Measurements from ENCODE around the gene CHD1. TPM values are rescaled to one million over a fixed set of nuclear protein-coding genes. Genes with fewer than 3 reads are reported as not detected.

CHD1 gene
- total RNA-seq: 28.3 and 32.6 TPM in 2 replicates
- long read RNA-seq, partial matches to known transcripts: 14 of 15 reads
- long read RNA-seq, other reads (novel, unspliced or antisense): 1 of 15 reads

GRCh38 chr5:98928873-98929709 is at the start of gene CHD1:
Gene CHD1, minus strand, starts transcription at chr5:98929007. Its CDS starts 2,621 bp downstream, at chr5:98926386.
- Mint-ChIP-seq H3K9me3 (ENCODE audit: unreplicated experiment) (no peaks in the 10 kb centered on the region), H3K4me1 (ENCODE audit: unreplicated experiment) (peaks cover 39% of the 10 kb centered on the region), H3K27me3 (ENCODE audit: unreplicated experiment) (no peaks in the 10 kb centered on the region), H3K36me3 (ENCODE audit: unreplicated experiment) (peaks cover 8% of the 10 kb centered on the region), H3K4me3 (ENCODE audit: unreplicated experiment) (peak within 1 kb of the TSS; percentile 97), H3K27ac (ENCODE audit: unreplicated experiment) (peak within 1 kb of the TSS; percentile 100)
- peak; percentile 98 for DNase-seq (ENCODE audit: extremely low spot score, unreplicated experiment)
- no peak for TF ChIP-seq CTCF (IDR thresholded peaks at IDR 0.05)

DNA sequence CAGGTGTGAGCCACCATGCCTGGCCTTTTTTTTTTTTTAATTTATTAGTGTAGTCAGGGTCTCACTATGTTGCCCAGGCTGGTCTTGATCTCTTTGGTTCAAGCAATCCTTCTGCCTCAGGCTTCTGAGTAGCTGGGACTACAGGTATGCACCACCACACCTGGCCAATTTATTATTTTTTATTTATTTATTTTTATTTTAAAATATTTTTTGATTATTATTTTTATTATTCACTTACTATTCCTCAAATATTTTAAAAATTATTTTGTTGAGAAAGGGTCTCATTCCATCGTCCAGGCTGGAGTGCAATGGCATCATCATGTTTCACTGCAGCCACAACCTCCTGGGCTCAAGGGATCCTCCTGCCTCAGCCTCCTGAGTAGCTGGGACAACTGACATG is 49.7 kb upstream of the CHD1 start:
- DNase-seq (ENCODE audit: extremely low spot score, unreplicated experiment): no peak
- no peaks in the 10 kb centered on the region for H3K9me3 Mint-ChIP-seq (ENCODE audit: unreplicated experiment)
- no peak overlapping the region for H3K4me3 Mint-ChIP-seq (ENCODE audit: unreplicated experiment)
- TF ChIP-seq CTCF (IDR thresholded peaks at IDR 0.05): no peak
- H3K27ac Mint-ChIP-seq (ENCODE audit: unreplicated experiment): no peak overlapping the region
- no peaks in the 10 kb centered on the region for H3K36me3 Mint-ChIP-seq (ENCODE audit: unreplicated experiment)
- H3K27me3 Mint-ChIP-seq (ENCODE audit: unreplicated experiment): no peaks in the 10 kb centered on the region
- H3K4me1 Mint-ChIP-seq (ENCODE audit: unreplicated experiment): no peaks in the 10 kb centered on the region

DNA sequence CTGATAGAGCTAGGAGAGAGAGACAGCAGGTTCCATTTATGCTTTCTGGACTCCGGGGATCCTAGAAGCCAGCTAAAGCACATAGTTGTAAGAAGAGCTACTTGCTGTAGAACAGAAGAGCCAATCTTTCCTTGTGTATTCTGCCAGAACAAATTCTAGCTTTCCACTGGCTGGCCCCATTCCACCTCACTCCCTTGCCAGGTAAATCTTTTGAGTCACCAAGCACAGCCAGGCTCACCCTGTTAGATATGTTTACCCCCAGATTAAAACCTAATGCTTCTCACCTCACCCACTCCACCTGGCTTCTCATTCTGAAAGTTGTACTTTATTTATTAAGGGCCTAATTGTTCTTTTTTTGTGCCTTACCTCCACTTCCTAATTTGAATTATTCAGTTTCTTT is 48.9 kb upstream of the CHD1 start:
- Mint-ChIP-seq H3K4me3 (ENCODE audit: unreplicated experiment) (no peak overlapping the region), H3K27ac (ENCODE audit: unreplicated experiment) (no peak overlapping the region), H3K9me3 (ENCODE audit: unreplicated experiment) (no peaks in the 10 kb centered on the region), H3K36me3 (ENCODE audit: unreplicated experiment) (no peaks in the 10 kb centered on the region), H3K27me3 (ENCODE audit: unreplicated experiment) (no peaks in the 10 kb centered on the region), H3K4me1 (ENCODE audit: unreplicated experiment) (no peaks in the 10 kb centered on the region)
- no peak for DNase-seq (ENCODE audit: extremely low spot score, unreplicated experiment)
- no peak for TF ChIP-seq CTCF (IDR thresholded peaks at IDR 0.05)

DNA sequence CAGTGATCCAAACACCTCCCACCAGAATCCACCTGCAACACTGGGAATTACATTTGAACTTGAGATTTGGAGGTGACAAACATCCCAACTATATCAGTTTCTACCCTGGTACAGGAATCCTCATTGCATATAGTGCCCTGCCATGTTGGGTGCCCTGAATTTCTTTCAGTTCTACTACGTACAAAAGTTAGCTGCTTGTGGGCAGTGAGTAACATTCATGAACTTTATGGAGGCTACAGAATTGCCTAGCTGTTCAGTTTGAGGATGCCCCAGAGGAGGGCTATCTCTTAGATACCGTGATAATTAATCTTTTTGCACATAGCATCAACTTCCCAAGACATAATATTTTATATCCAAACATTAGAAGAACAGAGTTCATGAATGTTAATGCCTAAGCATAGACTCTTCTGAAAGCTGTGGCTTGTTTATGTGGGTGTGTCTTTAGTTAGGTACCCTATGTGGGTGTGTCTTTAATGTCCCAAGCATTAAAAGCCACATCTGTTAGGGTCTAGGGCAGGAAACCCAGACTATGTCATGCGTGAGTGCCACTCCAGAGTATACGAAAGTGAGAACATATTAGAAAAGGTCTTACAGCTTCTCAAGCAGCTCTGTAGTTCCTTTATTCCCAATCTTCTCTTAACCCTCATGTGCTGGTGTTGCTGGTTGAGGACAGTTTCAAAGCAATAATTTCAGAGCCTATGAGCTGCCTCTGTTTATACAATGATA is 47.0 kb upstream of the CHD1 start:
- Mint-ChIP-seq H3K4me1 (ENCODE audit: unreplicated experiment) (no peaks in the 10 kb centered on the region), H3K27ac (ENCODE audit: unreplicated experiment) (no peak overlapping the region), H3K9me3 (ENCODE audit: unreplicated experiment) (no peaks in the 10 kb centered on the region), H3K4me3 (ENCODE audit: unreplicated experiment) (no peak overlapping the region), H3K36me3 (ENCODE audit: unreplicated experiment) (no peaks in the 10 kb centered on the region), H3K27me3 (ENCODE audit: unreplicated experiment) (no peaks in the 10 kb centered on the region)
- no peak for DNase-seq (ENCODE audit: extremely low spot score, unreplicated experiment)
- no peak for TF ChIP-seq CTCF (IDR thresholded peaks at IDR 0.05)

- no peak for TF ChIP-seq CTCF (IDR thresholded peaks at IDR 0.05)
- Mint-ChIP-seq H3K4me3 (ENCODE audit: unreplicated experiment) (no peak overlapping the region), H3K27ac (ENCODE audit: unreplicated experiment) (no peak overlapping the region), H3K4me1 (ENCODE audit: unreplicated experiment) (no peaks in the 10 kb centered on the region), H3K9me3 (ENCODE audit: unreplicated experiment) (no peaks in the 10 kb centered on the region), H3K27me3 (ENCODE audit: unreplicated experiment) (no peaks in the 10 kb centered on the region), H3K36me3 (ENCODE audit: unreplicated experiment) (no peaks in the 10 kb centered on the region)
- DNase-seq (ENCODE audit: extremely low spot score, unreplicated experiment): no peak
Measured at GRCh38 chr5:98975223-98975622, 46.4 kb upstream of the CHD1 start.

Data from osteocyte (in vitro differentiated cells).